HG02798 (cell line): Measurements from ENCODE around the gene SOCS3.
A peak's percentile ranks its signal among the peaks of the same experiment; 100 is the strongest.

Source experiments
- ATAC-seq: cut with Tn5 transposase; IDR thresholded peaks from one replicate; pipeline ENCODE4 v1.9.1; 2021; ENCODE audit warnings: mild to moderate bottlenecking; ENCODE audit not compliant: unreplicated experiment, poor library complexity

SOCS3 gene

GRCh38 chr17:78353834-78354233, 6.0 kb downstream of the SOCS3 start:
- ATAC-seq, result no peak

GRCh38 chr17:78351449-78352006, 8.3 kb downstream of the SOCS3 start:
- no peak for ATAC-seq

- no peak for ATAC-seq
These were observed 9.8 kb downstream of the SOCS3 start for GRCh38 chr17:78349891-78350642.

GRCh38 chr17:78348055-78348770, 11.7 kb downstream of the SOCS3 start:
- no peak for ATAC-seq

- no peak for ATAC-seq
These were observed 12.4 kb downstream of the SOCS3 start for GRCh38 chr17:78347453-78347852.

GRCh38 chr17:78346605-78347250, 13.1 kb downstream of the SOCS3 start:
- no peak for ATAC-seq

- ATAC-seq, result no peak
These were observed 13.9 kb downstream of the SOCS3 start for GRCh38 chr17:78345791-78346494.

GRCh38 chr17:78345172-78345571, 14.7 kb downstream of the SOCS3 start:
- ATAC-seq, result no peak

GRCh38 chr17:78344666-78345065, 15.2 kb downstream of the SOCS3 start:
- no peak for ATAC-seq

GRCh38 chr17:78343543-78344201, 16.2 kb downstream of the SOCS3 start:
- ATAC-seq, result peak; percentile 39

GRCh38 chr17:78343187-78343542, 16.7 kb downstream of the SOCS3 start:
- no peak for ATAC-seq

GRCh38 chr17:78342449-78343186, 17.3 kb downstream of the SOCS3 start:
- no peak for ATAC-seq

GRCh38 chr17:78341559-78342448, 18.1 kb downstream of the SOCS3 start:
- ATAC-seq, result no peak

GRCh38 chr17:78340183-78340955, 19.5 kb downstream of the SOCS3 start:
- ATAC-seq, result no peak

GRCh38 chr17:78338486-78339259, 21.2 kb downstream of the SOCS3 start:
- no peak for ATAC-seq

GRCh38 chr17:78337244-78338109, 22.4 kb downstream of the SOCS3 start:
- ATAC-seq, result peak; percentile 56
